ENCODE results near the gene TENM4.

Gene TENM4

DNA sequence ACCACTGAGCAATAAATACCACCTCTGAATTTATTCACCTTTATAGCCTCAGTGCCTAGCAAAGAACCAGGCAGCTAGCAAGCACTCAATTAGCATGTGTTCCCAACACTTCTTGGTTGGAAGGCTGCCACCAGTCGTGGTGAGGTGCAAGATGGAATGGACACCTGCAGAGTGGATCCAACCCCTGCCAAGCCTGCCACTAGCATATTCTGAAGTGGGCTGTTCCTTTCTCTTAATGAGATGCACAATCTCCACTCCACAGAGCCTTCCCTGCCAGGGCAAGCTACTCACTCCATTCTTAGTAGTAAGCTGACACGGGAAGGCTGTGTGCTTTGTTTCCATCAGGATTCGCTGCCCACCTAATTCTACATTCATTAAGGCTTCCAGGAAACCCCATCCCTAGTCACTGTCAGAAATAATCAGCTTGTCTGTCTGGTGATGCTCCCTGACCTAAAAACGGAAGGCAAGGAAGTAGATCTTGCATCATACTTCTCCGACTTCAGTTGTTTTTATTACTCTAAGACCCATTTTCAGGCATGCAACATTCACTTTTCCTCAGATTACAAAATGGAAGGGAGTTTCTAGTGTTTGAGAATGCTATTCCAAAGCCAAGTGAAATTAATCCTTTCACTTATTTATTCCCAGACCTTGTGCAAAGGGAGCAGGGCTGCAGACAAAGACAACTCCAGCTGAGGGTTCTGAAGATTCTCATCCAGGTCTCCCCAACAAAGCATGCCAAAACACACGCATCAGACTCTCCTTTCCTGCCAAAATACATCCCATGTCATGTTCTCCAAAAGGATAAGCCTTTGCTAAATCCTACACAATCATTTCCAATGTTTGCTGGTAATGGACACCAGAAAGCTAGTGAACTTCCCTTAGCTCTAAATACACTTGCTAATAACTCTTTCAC lies 128.0 kb downstream of the TENM4 start:
- CTCF ChIA-PET, result no interaction called here
- POLR2A ChIA-PET, result no interaction called here
- no peak for DNase-seq (ENCODE audit: extremely low spot score)
- TF ChIP-seq, protein P1, sequence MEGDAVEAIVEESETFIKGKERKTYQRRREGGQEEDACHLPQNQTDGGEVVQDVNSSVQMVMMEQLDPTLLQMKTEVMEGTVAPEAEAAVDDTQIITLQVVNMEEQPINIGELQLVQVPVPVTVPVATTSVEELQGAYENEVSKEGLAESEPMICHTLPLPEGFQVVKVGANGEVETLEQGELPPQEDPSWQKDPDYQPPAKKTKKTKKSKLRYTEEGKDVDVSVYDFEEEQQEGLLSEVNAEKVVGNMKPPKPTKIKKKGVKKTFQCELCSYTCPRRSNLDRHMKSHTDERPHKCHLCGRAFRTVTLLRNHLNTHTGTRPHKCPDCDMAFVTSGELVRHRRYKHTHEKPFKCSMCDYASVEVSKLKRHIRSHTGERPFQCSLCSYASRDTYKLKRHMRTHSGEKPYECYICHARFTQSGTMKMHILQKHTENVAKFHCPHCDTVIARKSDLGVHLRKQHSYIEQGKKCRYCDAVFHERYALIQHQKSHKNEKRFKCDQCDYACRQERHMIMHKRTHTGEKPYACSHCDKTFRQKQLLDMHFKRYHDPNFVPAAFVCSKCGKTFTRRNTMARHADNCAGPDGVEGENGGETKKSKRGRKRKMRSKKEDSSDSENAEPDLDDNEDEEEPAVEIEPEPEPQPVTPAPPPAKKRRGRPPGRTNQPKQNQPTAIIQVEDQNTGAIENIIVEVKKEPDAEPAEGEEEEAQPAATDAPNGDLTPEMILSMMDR (IDR thresholded peaks at IDR 0.05; ENCODE audit: control extremely low read depth, extremely low read depth, low read depth, missing control alignments), result no peak

DNA sequence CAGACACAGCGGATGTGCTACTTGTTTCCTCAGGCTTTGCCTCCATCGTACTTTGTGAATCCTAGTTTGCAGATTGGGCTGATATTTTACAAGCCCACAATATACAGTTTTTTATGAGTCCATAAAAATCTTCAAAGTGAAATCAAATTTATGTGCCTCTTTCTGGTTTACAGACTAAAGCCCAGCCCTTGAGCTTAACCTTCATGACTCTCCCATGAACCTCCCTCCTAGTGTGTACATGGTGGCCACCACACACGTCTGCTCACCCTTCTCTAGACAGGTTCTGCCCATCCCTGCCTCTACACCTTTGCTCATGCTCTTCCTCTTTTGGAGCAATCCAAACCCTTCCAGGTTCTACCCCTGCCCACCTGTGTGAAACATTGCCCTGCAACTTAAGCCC lies 129.4 kb downstream of the TENM4 start:
- CTCF ChIA-PET, result no interaction called here

DNA sequence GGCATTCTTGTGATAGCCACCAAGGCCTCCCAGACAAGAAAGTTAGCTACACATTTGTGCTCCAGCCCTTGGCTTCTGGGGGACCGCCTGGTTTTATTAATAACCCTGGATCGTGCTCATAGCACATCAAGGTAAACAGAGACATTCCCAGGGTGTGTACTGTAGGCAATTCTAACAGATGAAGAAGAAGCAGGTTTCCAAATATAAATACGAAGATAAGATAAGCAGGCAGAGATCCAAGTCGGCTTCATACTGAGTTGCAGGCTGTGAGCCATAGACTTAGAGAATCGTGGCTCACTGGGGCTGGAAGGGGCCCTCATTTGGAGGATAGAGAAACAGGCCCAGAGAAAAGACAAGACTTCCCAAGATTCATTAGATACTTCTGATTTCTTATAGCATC lies 131.4 kb downstream of the TENM4 start:
- no peak for DNase-seq (ENCODE audit: extremely low spot score)
- ChIA-PET POLR2A (no interaction called here), CTCF (no interaction called here)
- TF ChIP-seq, protein P1 (IDR thresholded peaks at IDR 0.05; ENCODE audit: control extremely low read depth, extremely low read depth, low read depth, missing control alignments), result no peak

More for the DNA sequence above, 129.4 kb downstream of the TENM4 start:
- POLR2A ChIA-PET, result no interaction called here
- TF ChIP-seq, protein P1 (IDR thresholded peaks at IDR 0.05; ENCODE audit: control extremely low read depth, extremely low read depth, low read depth, missing control alignments), result no peak
- DNase-seq (ENCODE audit: extremely low spot score), result no peak

DNA sequence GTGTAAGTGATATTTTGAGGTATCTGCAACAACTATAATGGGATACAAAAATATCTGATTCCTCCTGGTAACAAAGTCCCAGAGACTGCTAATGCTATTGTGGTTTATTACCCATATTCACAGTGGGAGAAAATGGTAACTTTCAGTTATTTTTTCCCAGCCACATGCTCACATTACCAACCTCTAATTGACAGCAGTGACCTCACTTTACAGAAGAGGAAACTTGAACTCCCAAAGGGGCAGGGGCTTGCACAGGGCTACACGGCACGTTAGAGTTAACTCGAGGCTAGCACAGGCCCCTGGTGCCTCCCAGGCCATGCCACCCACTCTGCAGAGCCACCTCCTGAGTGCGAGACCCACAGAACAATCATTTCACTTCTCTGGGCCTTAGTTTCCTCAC lies 132.4 kb downstream of the TENM4 start:
- CTCF ChIA-PET, result interaction anchor here (1.9 kb wide), 1 partner anchor 12 kb away, joined by 6 read pairs; no protein-coding TSS in a partner anchor
- POLR2A ChIA-PET, result no interaction called here
- TF ChIP-seq, protein P1 (IDR thresholded peaks at IDR 0.05; ENCODE audit: control extremely low read depth, extremely low read depth, low read depth, missing control alignments), result no peak

DNA sequence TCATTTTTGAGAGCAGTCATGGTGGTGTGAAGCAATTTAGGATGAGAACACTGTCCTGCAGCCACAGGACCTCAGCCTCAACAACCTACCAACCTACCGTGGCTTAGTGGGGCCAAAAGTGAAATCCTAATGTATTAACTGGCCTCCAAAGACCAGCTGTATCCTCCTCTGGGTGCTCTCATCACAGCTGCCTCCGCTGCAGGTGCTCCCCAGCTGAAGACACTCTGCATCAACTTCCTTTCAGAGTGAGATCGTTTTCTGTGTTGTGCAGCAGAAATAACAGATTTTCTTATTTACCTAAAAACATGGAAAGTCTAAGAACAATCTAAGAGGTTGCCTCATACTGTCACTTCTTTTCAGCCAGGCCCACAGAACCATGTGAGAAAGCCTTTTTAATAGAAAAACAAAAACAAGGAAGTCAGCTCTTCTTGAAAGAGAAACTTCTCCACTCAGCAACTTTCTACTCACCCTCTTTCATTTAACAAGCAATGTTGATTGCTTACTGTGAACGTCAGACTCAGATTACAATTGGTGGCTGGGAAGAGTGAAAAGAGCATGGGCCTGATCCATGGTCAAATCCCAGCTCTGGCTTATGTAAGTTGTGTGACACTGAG lies 136.1 kb downstream of the TENM4 start:
- CTCF ChIA-PET, result interaction anchor here (0.9 to 2.1 kb wide), 3 partner anchors 12 to 128 kb away, joined by 3 to 5 read pairs (median 3); no protein-coding TSS in a partner anchor
- peak; percentile 24 for DNase-seq (ENCODE audit: extremely low spot score)
- POLR2A ChIA-PET, result no interaction called here
- TF ChIP-seq, protein P1 (IDR thresholded peaks at IDR 0.05; ENCODE audit: control extremely low read depth, extremely low read depth, low read depth, missing control alignments), result no peak

More for the DNA sequence above, 132.4 kb downstream of the TENM4 start:
- DNase-seq (ENCODE audit: extremely low spot score), result no peak

DNA sequence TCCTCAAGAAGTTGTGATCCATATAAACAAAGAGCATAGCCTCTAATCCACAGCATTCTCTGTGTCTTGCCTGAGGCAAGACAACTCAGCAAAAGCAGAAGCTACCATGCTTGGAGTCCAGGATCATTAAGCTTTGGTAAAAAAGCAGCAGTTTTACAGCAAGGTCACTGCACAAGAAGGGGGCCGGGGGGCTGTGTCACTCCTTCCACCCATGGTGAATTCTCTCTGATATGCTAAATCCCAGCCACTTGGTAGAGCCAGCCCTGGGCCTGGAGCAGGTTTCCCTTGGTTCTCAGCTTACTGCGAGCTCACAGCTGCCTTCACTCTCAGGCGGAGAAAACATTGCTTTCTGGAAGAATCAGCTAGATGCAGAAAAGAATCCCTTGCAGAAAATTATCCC lies 144.7 kb downstream of the TENM4 start:
- DNase-seq (ENCODE audit: extremely low spot score), result no peak
- TF ChIP-seq, protein P1 (IDR thresholded peaks at IDR 0.05; ENCODE audit: control extremely low read depth, extremely low read depth, low read depth, missing control alignments), result no peak
- ChIA-PET CTCF (interaction anchor here (1.0 to 2.0 kb wide), 3 partner anchors 17 to 278 kb away, joined by 3 to 4 read pairs (median 4); no protein-coding TSS in a partner anchor), POLR2A (no interaction called here)
